NCI-H1105 treated with DMSO at 0.1 percent for 48 hours (cell line): ENCODE results near the gene EXOC3L1.

ENCODE experiments used
- DNase-seq: peaks from one replicate; lab custom pipeline; 2025; lab: John Stamatoyannopoulos, UW

The EXOC3L1 gene

GRCh38 chr16:67215706-67216105 lies 25.8 kb upstream of the EXOC3L1 start:
- no peak for DNase-seq

- no peak for DNase-seq
Observed at GRCh38 chr16:67213197-67214019, 23.5 kb upstream of the EXOC3L1 start.

- DNase-seq: no peak
Observed at GRCh38 chr16:67212766-67213165, 22.8 kb upstream of the EXOC3L1 start.

- DNase-seq: no peak
Observed at GRCh38 chr16:67211674-67212073, 21.7 kb upstream of the EXOC3L1 start.

- no peak for DNase-seq
Observed at GRCh38 chr16:67210069-67210937, 20.4 kb upstream of the EXOC3L1 start.

- DNase-seq: no peak
Observed at GRCh38 chr16:67209565-67209964, 19.6 kb upstream of the EXOC3L1 start.

GRCh38 chr16:67208154-67208896 lies 18.4 kb upstream of the EXOC3L1 start:
- no peak for DNase-seq

- no peak for DNase-seq
Observed at GRCh38 chr16:67207249-67208091, 17.5 kb upstream of the EXOC3L1 start.

GRCh38 chr16:67206838-67207248 lies 16.9 kb upstream of the EXOC3L1 start:
- DNase-seq: no peak

GRCh38 chr16:67206129-67206837 lies 16.3 kb upstream of the EXOC3L1 start:
- no peak for DNase-seq

- DNase-seq: no peak
Observed at GRCh38 chr16:67204076-67204475, 14.1 kb upstream of the EXOC3L1 start.

- no peak for DNase-seq
Observed at GRCh38 chr16:67202956-67203493, 13.1 kb upstream of the EXOC3L1 start.

GRCh38 chr16:67202426-67202825 lies 12.5 kb upstream of the EXOC3L1 start:
- no peak for DNase-seq

GRCh38 chr16:67201411-67202345 lies 11.7 kb upstream of the EXOC3L1 start:
- no peak for DNase-seq

GRCh38 chr16:67200491-67200890 lies 10.6 kb upstream of the EXOC3L1 start:
- no peak for DNase-seq

GRCh38 chr16:67199808-67200198 lies 9.9 kb upstream of the EXOC3L1 start:
- DNase-seq: no peak

- DNase-seq: peak; percentile 55
Observed at GRCh38 chr16:67199011-67199807, 9.3 kb upstream of the EXOC3L1 start, which contains the start of gene ELMO3. Gene ELMO3 (plus strand): TSS chr16:67199131. CDS start chr16:67199327, 196 bp downstream.

- DNase-seq: peak; percentile 63
Observed at GRCh38 chr16:67198238-67198734, 8.3 kb upstream of the EXOC3L1 start.
